Effector memory CD4-positive, alpha-beta T cell (primary cell): Measurements from ENCODE around the gene RAB14.
A peak's percentile ranks its signal among the peaks of the same experiment; 100 is the strongest.

Source experiments
- DNase-seq, 3 donors: peaks; one replicate each; pipeline ENCODE4 v3.0.0-alpha.2; 2020
- H3K27ac ChIP-seq: 2 replicates; pipeline ENCODE4 v1.7.0; 2013; ENCODE audit warnings: mild to moderate bottlenecking, low read length, moderate library complexity; ENCODE audit not compliant: insufficient read depth, poor library complexity, severe bottlenecking
- H3K27me3 ChIP-seq: replicated peaks from 2 replicates; pipeline ENCODE4 v1.7.0; 2013; ENCODE audit warnings: mild to moderate bottlenecking, low read length; ENCODE audit not compliant: insufficient read depth, control insufficient read depth, poor library complexity, severe bottlenecking
- H3K36me3 ChIP-seq: 2 replicates; pipeline ENCODE4 v1.7.0; 2013; ENCODE audit warnings: mild to moderate bottlenecking, low read length, moderate library complexity; ENCODE audit not compliant: control insufficient read depth, insufficient read depth
- H3K4me1 ChIP-seq: 2 replicates; pipeline ENCODE4 v1.7.0; 2013; ENCODE audit warnings: low read length, mild to moderate bottlenecking; ENCODE audit not compliant: control insufficient read depth, insufficient read depth, poor library complexity, severe bottlenecking
- H3K4me3 ChIP-seq: 2 replicates; pipeline ENCODE4 v1.7.0; 2013; ENCODE audit warnings: low read length, low read depth, mild to moderate bottlenecking; ENCODE audit not compliant: insufficient read depth, poor library complexity, severe bottlenecking
- H3K9me3 ChIP-seq: 2 replicates; pipeline ENCODE4 v1.7.0; 2013; ENCODE audit warnings: mild to moderate bottlenecking, low read length, moderate library complexity; ENCODE audit not compliant: control insufficient read depth

RAB14 gene

DNA sequence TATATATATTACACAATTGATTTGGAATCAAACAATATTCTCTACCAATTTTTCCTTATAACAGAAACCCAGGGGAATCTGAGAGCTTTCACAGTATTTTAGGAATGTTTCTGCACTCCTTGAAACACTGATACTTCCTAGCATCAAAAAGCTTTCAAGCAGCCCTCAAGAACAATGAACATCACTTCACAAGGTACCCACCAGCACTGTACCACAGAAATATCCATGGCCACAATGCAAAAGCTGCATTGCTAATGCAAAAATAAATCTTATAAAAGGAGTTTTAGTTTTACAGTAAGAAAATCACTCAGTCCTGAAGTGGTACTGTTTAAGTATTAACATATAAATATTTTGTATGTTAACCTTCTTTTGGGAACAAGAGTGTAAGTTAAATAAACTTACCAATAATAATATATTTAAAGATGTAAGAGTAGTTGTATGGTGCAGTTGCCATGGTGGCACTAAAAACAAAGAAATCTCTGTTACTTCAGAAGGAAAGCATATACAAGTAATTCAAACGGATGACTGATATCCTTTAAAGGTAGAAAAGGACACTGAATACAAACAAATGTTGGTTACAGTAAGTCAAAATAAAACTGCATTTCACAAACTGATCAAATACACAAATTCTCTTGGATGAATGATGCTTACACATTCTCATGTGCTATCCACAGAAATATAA is 8.6 kb downstream of the RAB14 start:
- no peaks in the 10 kb centered on the region for H3K36me3 ChIP-seq
- H3K27ac ChIP-seq: no peak overlapping the region
- no peak overlapping the region for H3K4me3 ChIP-seq
- DNase-seq: no peak
- H3K9me3 ChIP-seq: no peaks in the 10 kb centered on the region
- H3K27me3 ChIP-seq: no peaks in the 10 kb centered on the region
- H3K4me1 ChIP-seq: peaks cover 22% of the 10 kb centered on the region

DNA sequence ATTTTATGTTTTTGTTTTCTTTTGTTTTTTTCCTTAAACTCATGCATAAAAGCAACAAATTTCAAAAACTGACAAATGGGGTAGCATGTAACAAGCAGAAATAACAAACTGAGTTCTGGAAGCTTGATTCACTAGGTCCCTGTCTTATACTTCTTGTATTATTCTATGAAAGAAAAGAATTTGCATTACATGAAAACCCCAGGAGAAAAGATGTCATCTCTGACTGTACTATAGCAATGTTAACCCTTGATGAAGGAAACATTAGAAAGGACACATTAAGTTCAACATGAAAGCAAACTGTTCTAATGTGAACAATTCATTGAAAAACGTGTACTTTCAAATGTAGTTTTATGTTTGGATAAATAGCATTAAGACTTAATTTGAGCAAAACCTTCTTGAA is 9.2 kb downstream of the RAB14 start:
- Histone ChIP-seq H3K36me3 (no peaks in the 10 kb centered on the region), H3K4me1 (peaks cover 16% of the 10 kb centered on the region), H3K4me3 (no peak overlapping the region), H3K27me3 (no peaks in the 10 kb centered on the region), H3K27ac (no peak overlapping the region), H3K9me3 (no peaks in the 10 kb centered on the region)
- no peak for DNase-seq

DNA sequence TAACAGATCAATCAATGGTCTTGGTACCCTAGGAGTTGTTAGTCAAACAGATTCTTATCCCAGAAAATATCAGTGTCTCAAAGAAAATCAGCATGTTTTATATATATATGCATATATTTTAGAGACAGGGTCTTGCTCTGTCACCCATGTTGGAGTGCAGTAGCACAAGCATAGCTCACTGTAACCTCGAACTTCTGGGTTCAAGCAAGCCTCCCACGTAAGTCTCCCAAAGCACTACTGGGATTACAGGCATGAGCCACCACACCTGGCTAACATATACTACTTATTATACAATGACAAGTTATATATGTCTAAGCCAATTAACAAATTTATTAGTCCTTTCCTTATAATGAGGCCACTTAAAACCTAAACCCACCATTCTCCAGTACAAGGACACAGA is 10.4 kb downstream of the RAB14 start:
- Histone ChIP-seq H3K9me3 (no peaks in the 10 kb centered on the region), H3K27me3 (no peaks in the 10 kb centered on the region), H3K27ac (no peak overlapping the region), H3K4me1 (peaks cover 9% of the 10 kb centered on the region), H3K36me3 (peaks cover under 1% of the 10 kb centered on the region), H3K4me3 (no peak overlapping the region)
- DNase-seq: no peak

GRCh38 chr9:121189660-121190059 is 12.0 kb downstream of the RAB14 start:
- H3K4me1 ChIP-seq: peaks cover 19% of the 10 kb centered on the region

GRCh38 chr9:121189006-121189405 is 12.7 kb downstream of the RAB14 start:
- H3K4me3 ChIP-seq: no peak overlapping the region
- H3K4me1 ChIP-seq: peaks cover 17% of the 10 kb centered on the region
- no peak overlapping the region for H3K27ac ChIP-seq
- no peaks in the 10 kb centered on the region for H3K27me3 ChIP-seq
- DNase-seq: no peak
- H3K9me3 ChIP-seq: no peaks in the 10 kb centered on the region
- H3K36me3 ChIP-seq: peaks cover 10% of the 10 kb centered on the region

More at GRCh38 chr9:121189660-121190059, 12.0 kb downstream of the RAB14 start:
- no peak overlapping the region for H3K4me3 ChIP-seq
- no peaks in the 10 kb centered on the region for H3K9me3 ChIP-seq
- DNase-seq: no peak
- H3K27ac ChIP-seq: no peak overlapping the region
- H3K36me3 ChIP-seq: peaks cover 7% of the 10 kb centered on the region
- no peaks in the 10 kb centered on the region for H3K27me3 ChIP-seq

DNA sequence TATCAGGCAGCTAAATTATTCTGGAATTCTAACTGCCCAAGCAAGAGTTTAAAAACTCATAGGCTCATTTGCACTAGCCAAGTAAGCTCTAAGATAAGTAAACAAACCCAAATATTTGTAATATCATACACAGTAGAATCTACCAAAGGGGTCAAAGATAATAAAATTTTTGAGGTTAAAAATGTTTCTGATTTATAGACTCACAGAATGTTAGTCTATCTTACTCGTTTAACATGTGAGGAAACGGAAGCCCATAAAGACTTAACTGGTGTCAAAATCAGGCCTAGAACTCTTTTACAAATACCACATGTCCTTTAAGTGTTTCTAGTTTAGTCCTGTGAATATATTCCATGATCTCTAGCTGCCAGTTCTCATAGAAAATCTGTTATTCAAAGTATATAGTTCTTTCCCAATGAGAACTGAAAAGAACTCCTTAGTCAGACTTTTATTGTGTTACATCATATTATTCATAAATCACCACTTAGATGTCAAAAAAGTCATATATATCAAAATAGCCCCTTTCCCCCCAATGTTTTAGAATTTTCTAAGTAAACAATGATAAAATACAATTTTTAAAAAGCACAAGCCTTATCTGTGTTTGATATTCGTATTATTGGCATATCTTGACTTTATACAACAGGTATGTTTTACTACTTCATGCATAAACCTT is 13.9 kb downstream of the RAB14 start:
- no peak for DNase-seq
- Histone ChIP-seq H3K4me3 (no peak overlapping the region), H3K36me3 (peaks cover 11% of the 10 kb centered on the region), H3K4me1 (peaks cover 14% of the 10 kb centered on the region), H3K27me3 (no peaks in the 10 kb centered on the region), H3K27ac (no peak overlapping the region), H3K9me3 (no peaks in the 10 kb centered on the region)

- Histone ChIP-seq H3K4me1 (peaks cover 14% of the 10 kb centered on the region), H3K9me3 (no peaks in the 10 kb centered on the region), H3K36me3 (peaks cover 27% of the 10 kb centered on the region), H3K27ac (peak overlapping the region; percentile 41), H3K4me3 (no peak overlapping the region), H3K27me3 (no peaks in the 10 kb centered on the region)
- DNase-seq: no peak
Observed at GRCh38 chr9:121185774-121186403, 15.8 kb downstream of the RAB14 start.

GRCh38 chr9:121185178-121185745 is 16.4 kb downstream of the RAB14 start:
- no peak for DNase-seq
- Histone ChIP-seq H3K27ac (peak overlapping the region; percentile 33), H3K4me1 (peaks cover 10% of the 10 kb centered on the region)

DNA sequence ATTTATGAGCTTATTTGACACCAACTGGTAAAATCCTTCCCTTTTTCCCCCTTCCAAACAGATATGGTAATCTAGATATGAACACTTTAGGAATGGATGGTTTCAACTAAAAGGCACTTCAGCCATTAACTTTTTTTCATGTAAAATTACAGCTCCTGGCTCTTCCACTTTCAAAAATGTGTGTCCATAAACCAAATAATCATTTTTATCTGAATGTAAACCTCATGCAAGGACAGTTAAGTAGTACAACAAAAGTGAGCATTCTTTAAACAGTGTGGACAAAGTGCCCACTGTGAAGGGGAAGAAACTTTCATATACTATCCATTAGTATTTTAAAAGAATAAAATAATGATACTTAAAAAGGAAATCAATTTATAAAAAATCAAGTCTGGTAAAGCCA is 17.2 kb downstream of the RAB14 start:
- H3K4me1 ChIP-seq: peaks cover 10% of the 10 kb centered on the region
- no peak for DNase-seq
- H3K27ac ChIP-seq: no peak overlapping the region
- no peaks in the 10 kb centered on the region for H3K27me3 ChIP-seq
- peaks cover 29% of the 10 kb centered on the region for H3K36me3 ChIP-seq
- no peaks in the 10 kb centered on the region for H3K9me3 ChIP-seq
- H3K4me3 ChIP-seq: no peak overlapping the region

More at GRCh38 chr9:121185178-121185745, 16.4 kb downstream of the RAB14 start:
- peaks cover 29% of the 10 kb centered on the region for H3K36me3 ChIP-seq
- no peak overlapping the region for H3K4me3 ChIP-seq
- H3K27me3 ChIP-seq: no peaks in the 10 kb centered on the region
- no peaks in the 10 kb centered on the region for H3K9me3 ChIP-seq
